ENCODE results near the gene ARHGEF12.
A peak's percentile ranks its signal among the peaks of the same experiment; 100 is the strongest.

Gene ARHGEF12

GRCh38 chr11:120342678-120343077, 6.5 kb downstream of the ARHGEF12 start:
- DNase-seq (ENCODE audit: low spot score), result no peak

GRCh38 chr11:120343429-120343828, 7.2 kb downstream of the ARHGEF12 start:
- DNase-seq (ENCODE audit: low spot score), result peak; percentile 77

- peak; percentile 75 for DNase-seq (ENCODE audit: low spot score)
These were observed 8.2 kb downstream of the ARHGEF12 start for GRCh38 chr11:120344302-120345004.

- DNase-seq (ENCODE audit: low spot score), result no peak
These were observed 10.0 kb downstream of the ARHGEF12 start for GRCh38 chr11:120346233-120346632.

GRCh38 chr11:120350637-120351036, 14.4 kb downstream of the ARHGEF12 start:
- no peak for DNase-seq (ENCODE audit: low spot score)

- DNase-seq (ENCODE audit: low spot score), result no peak
These were observed 16.2 kb downstream of the ARHGEF12 start for GRCh38 chr11:120352405-120352804.

- DNase-seq (ENCODE audit: low spot score), result no peak
These were observed 17.9 kb downstream of the ARHGEF12 start for GRCh38 chr11:120354068-120354467.

GRCh38 chr11:120354779-120355178, 18.6 kb downstream of the ARHGEF12 start:
- DNase-seq (ENCODE audit: low spot score), result no peak

GRCh38 chr11:120357620-120358019, 21.4 kb downstream of the ARHGEF12 start:
- DNase-seq (ENCODE audit: low spot score), result no peak

GRCh38 chr11:120358729-120359128, 22.5 kb downstream of the ARHGEF12 start:
- no peak for DNase-seq (ENCODE audit: low spot score)

- DNase-seq (ENCODE audit: low spot score), result no peak
These were observed 27.2 kb downstream of the ARHGEF12 start for GRCh38 chr11:120363436-120363835.

GRCh38 chr11:120365512-120365911, 29.3 kb downstream of the ARHGEF12 start:
- no peak for DNase-seq (ENCODE audit: low spot score)

- DNase-seq (ENCODE audit: low spot score), result no peak
These were observed 36.1 kb downstream of the ARHGEF12 start for GRCh38 chr11:120372296-120372695.

GRCh38 chr11:120375076-120375475, 38.9 kb downstream of the ARHGEF12 start:
- DNase-seq (ENCODE audit: low spot score), result no peak

- DNase-seq (ENCODE audit: low spot score), result no peak
These were observed 40.5 kb downstream of the ARHGEF12 start for GRCh38 chr11:120376547-120377182.

- no peak for DNase-seq (ENCODE audit: low spot score)
These were observed 42.3 kb downstream of the ARHGEF12 start for GRCh38 chr11:120378474-120378873.

- DNase-seq (ENCODE audit: low spot score), result no peak
These were observed 45.2 kb downstream of the ARHGEF12 start for GRCh38 chr11:120381401-120381800.

- DNase-seq (ENCODE audit: low spot score), result no peak
These were observed 47.4 kb downstream of the ARHGEF12 start for GRCh38 chr11:120383518-120384155.

- DNase-seq (ENCODE audit: low spot score), result no peak
These were observed 48.3 kb downstream of the ARHGEF12 start for GRCh38 chr11:120384476-120384875.

- no peak for DNase-seq (ENCODE audit: low spot score)
These were observed 48.9 kb downstream of the ARHGEF12 start for GRCh38 chr11:120385110-120385509.

GRCh38 chr11:120385655-120386054, 49.4 kb downstream of the ARHGEF12 start:
- DNase-seq (ENCODE audit: low spot score), result no peak

- no peak for DNase-seq (ENCODE audit: low spot score)
These were observed 50.1 kb downstream of the ARHGEF12 start for GRCh38 chr11:120386318-120386717.

GRCh38 chr11:120386774-120387371, 50.7 kb downstream of the ARHGEF12 start:
- no peak for DNase-seq (ENCODE audit: low spot score)

Measured in germinal center (tissue), 1 donor.